GM18907 (cell line): ENCODE measurements around the gene EVI2A.
"Not testable (repeated sequence)": the region's sequence is repeated elsewhere in the genome, so short reads cannot be mapped to it uniquely, and the experiment has no call there.

Experiments used
- ATAC-seq: cut with Tn5 transposase; IDR thresholded peaks from one replicate; pipeline ENCODE4 v1.9.1; 2021; ENCODE audit warnings: mild to moderate bottlenecking, moderate library complexity; ENCODE audit not compliant: unreplicated experiment

Gene EVI2A

GRCh38 chr17:31313982-31314781, 7.2 kb downstream of the EVI2A start, which contains the start of gene EVI2B:
TSS of gene EVI2B (minus strand) at chr17:31314054. CDS start at chr17:31305609, 8,445 bp downstream.
- peak; percentile 36 for ATAC-seq

- ATAC-seq: not testable (repeated sequence)
Observed at GRCh38 chr17:31312223-31312622, 9.2 kb downstream of the EVI2A start.

GRCh38 chr17:31311526-31311925, 9.9 kb downstream of the EVI2A start:
- no peak for ATAC-seq

- no peak for ATAC-seq
Observed at GRCh38 chr17:31310886-31311285, 10.5 kb downstream of the EVI2A start.

- ATAC-seq: no peak
Observed at GRCh38 chr17:31310260-31310659, 11.2 kb downstream of the EVI2A start.

GRCh38 chr17:31309556-31309955, 11.9 kb downstream of the EVI2A start:
- no peak for ATAC-seq

- no peak for ATAC-seq
Observed at GRCh38 chr17:31308372-31309334, 12.8 kb downstream of the EVI2A start.

- no peak for ATAC-seq
Observed at GRCh38 chr17:31307640-31308039, 13.8 kb downstream of the EVI2A start.

- ATAC-seq: no peak
Observed at GRCh38 chr17:31299624-31300023, 21.8 kb downstream of the EVI2A start.

- no peak for ATAC-seq
Observed at GRCh38 chr17:31297090-31297489, 24.3 kb downstream of the EVI2A start, which contains the start of gene OMG. TSS of gene OMG (minus strand) at chr17:31297239. CDS start at chr17:31296331, 908 bp downstream.

- ATAC-seq: no peak
Observed at GRCh38 chr17:31296142-31296541, 25.3 kb downstream of the EVI2A start.

GRCh38 chr17:31295489-31295871, 25.9 kb downstream of the EVI2A start:
- no peak for ATAC-seq

GRCh38 chr17:31294820-31295488, 26.5 kb downstream of the EVI2A start:
- no peak for ATAC-seq

- no peak for ATAC-seq
Observed at GRCh38 chr17:31294231-31294630, 27.2 kb downstream of the EVI2A start.

- no peak for ATAC-seq
Observed at GRCh38 chr17:31293581-31293980, 27.8 kb downstream of the EVI2A start.

- ATAC-seq: no peak
Observed at GRCh38 chr17:31291820-31292219, 29.6 kb downstream of the EVI2A start.

GRCh38 chr17:31289790-31290189, 31.6 kb downstream of the EVI2A start:
- no peak for ATAC-seq

- not testable (repeated sequence) for ATAC-seq
Observed at GRCh38 chr17:31287932-31288331, 33.5 kb downstream of the EVI2A start.

- ATAC-seq: no peak
Observed at GRCh38 chr17:31286587-31286986, 34.8 kb downstream of the EVI2A start.

- no peak for ATAC-seq
Observed at GRCh38 chr17:31283841-31284240, 37.6 kb downstream of the EVI2A start.

GRCh38 chr17:31281061-31281460, 40.4 kb downstream of the EVI2A start:
- no peak for ATAC-seq
